Measurements from ENCODE around the gene PARP8.
"Not testable (repeated sequence)": the region's sequence is repeated elsewhere in the genome, so short reads cannot be mapped to it uniquely, and the experiment has no call there.

Gene PARP8

GRCh38 chr5:50655067-50655809 lies 11.2 kb upstream of the PARP8 start:
- TF ChIP-seq CTCF (conservative IDR thresholded peaks at IDR 0.05; ENCODE audit: low read length) = no peak
- DNase-seq (ENCODE audit: low read depth) = no peak
- H3K4me3 ChIP-seq (ENCODE audit: low read length) = no peak overlapping the region

GRCh38 chr5:50655810-50656205 lies 10.6 kb upstream of the PARP8 start:
- no peak for TF ChIP-seq CTCF (conservative IDR thresholded peaks at IDR 0.05; ENCODE audit: low read length)
- no peak for DNase-seq (ENCODE audit: low read depth)
- no peak overlapping the region for H3K4me3 ChIP-seq (ENCODE audit: low read length)

GRCh38 chr5:50657044-50657443 lies 9.4 kb upstream of the PARP8 start:
- TF ChIP-seq CTCF (conservative IDR thresholded peaks at IDR 0.05; ENCODE audit: low read length) = no peak
- no peak for DNase-seq (ENCODE audit: low read depth)
- H3K4me3 ChIP-seq (ENCODE audit: low read length) = no peak overlapping the region

GRCh38 chr5:50658246-50658645 lies 8.2 kb upstream of the PARP8 start:
- H3K4me3 ChIP-seq (ENCODE audit: low read length) = no peak overlapping the region
- DNase-seq (ENCODE audit: low read depth) = no peak
- no peak for TF ChIP-seq CTCF (conservative IDR thresholded peaks at IDR 0.05; ENCODE audit: low read length)

GRCh38 chr5:50663636-50664035 lies 2.8 kb upstream of the PARP8 start:
- H3K4me3 ChIP-seq (ENCODE audit: low read length) = no peak overlapping the region
- TF ChIP-seq CTCF (conservative IDR thresholded peaks at IDR 0.05; ENCODE audit: low read length) = no peak
- DNase-seq (ENCODE audit: low read depth) = no peak

GRCh38 chr5:50665091-50665490 lies 1.3 kb upstream of the PARP8 start:
- H3K4me3 ChIP-seq (ENCODE audit: low read length) = no peak overlapping the region
- DNase-seq (ENCODE audit: low read depth) = no peak
- no peak for TF ChIP-seq CTCF (conservative IDR thresholded peaks at IDR 0.05; ENCODE audit: low read length)

- not testable (repeated sequence) for DNase-seq (ENCODE audit: low read depth)
- peak overlapping the region; percentile 85 for H3K4me3 ChIP-seq (ENCODE audit: low read length)
These were observed 655 bp upstream of the PARP8 start for GRCh38 chr5:50665761-50666202.

Data from AG10803 (cell line).